BLaER1 treated with 17β-estradiol and CSF1 and Interleukin-3, amounts not matched to agents 10 nM and 100 nM (cell line): ENCODE measurements around the gene NFS1.

Experiments used
- H3K27ac ChIP-seq, 11 experiments: shearing (Covaris generic); formaldehyde crosslinking; 2 replicates each; pipeline ENCODE4 v1.8.1; 2022
- H3K27me3 ChIP-seq, 11 experiments: shearing (Covaris generic); formaldehyde crosslinking; 2 replicates each; pipeline ENCODE4 v1.8.1; 2022
- H3K36me3 ChIP-seq, 11 experiments: shearing (Covaris generic); formaldehyde crosslinking; 2 replicates each; pipeline ENCODE4 v1.8.1; 2022
- H3K4me1 ChIP-seq, 10 experiments: shearing (Covaris generic); formaldehyde crosslinking; 2 replicates each; pipeline ENCODE4 v1.8.1; 2022
- H3K4me2 ChIP-seq, 11 experiments: shearing (Covaris generic); formaldehyde crosslinking; 2 replicates each; pipeline ENCODE4 v1.8.1; 2022
- H3K4me3 ChIP-seq, 10 experiments: shearing (Covaris generic); formaldehyde crosslinking; 2 replicates each; pipeline ENCODE4 v1.8.1; 2022
- H3K9ac ChIP-seq, 11 experiments: shearing (Covaris generic); formaldehyde crosslinking; 2 replicates each; pipeline ENCODE4 v1.8.1; 2022
- H3K9me3 ChIP-seq, 11 experiments: shearing (Covaris generic); formaldehyde crosslinking; replicated peaks in 1 of 11; 2 replicates each; pipeline ENCODE4 v1.8.1; 2022
- H4K20me1 ChIP-seq, 11 experiments: shearing (Covaris generic); formaldehyde crosslinking; 2 replicates each; pipeline ENCODE4 v1.8.1; 2022
- Cebpa-rat ChIP-seq, 11 experiments: shearing (Covaris generic); IDR thresholded peaks; 2 replicates each; pipeline ENCODE4 v1.8.1; 2022

NFS1 gene

DNA sequence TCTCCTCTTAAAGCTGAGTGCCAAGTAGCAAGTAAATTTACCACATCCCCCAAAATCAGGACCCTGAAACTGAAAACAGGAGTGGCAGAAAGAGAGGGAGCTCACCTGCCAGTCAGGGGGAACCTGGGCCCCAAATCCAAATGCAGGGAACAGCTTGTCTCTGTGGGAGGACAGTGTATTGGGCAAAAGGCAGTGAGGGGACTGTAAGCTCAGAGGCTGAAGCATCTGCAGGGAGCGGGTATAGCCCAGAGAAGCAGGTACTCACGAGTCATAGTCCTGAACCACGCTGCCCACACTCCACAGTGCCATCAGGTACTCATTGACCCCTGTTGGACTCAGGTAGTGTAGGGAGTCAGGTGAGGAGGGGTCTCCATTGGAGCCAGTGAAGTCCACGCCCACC lies 68.5 kb downstream of the NFS1 start:
- Histone ChIP-seq H3K9ac (no peak overlapping the region), H3K27me3 (no peaks in the 10 kb centered on the region), H3K36me3 (peaks cover 70 to 86% (median 79%) of the 10 kb centered on the region in 11 experiments), H3K4me1 (no peaks in the 10 kb centered on the region), H3K4me2 (no peak overlapping the region), H3K27ac (no peak overlapping the region), H3K4me3 (no peak overlapping the region), H3K9me3 (no peaks in the 10 kb centered on the region), H4K20me1 (peaks cover 16 to 54% (median 38%) of the 10 kb centered on the region in 11 experiments; a peak in 20 of 22 replicates)
- TF ChIP-seq Cebpa-rat (IDR thresholded peaks at IDR 0.05) = no peak

- H3K4me1 ChIP-seq = no peaks in the 10 kb centered on the region
- H3K9me3 ChIP-seq = no peaks in the 10 kb centered on the region
- no peak for TF ChIP-seq Cebpa-rat (IDR thresholded peaks at IDR 0.05)
- peaks cover 5 to 44% (median 27%) of the 10 kb centered on the region in 11 experiments; a peak in 20 of 22 replicates for H4K20me1 ChIP-seq
- no peaks in the 10 kb centered on the region for H3K27me3 ChIP-seq
- peaks cover 80 to 91% (median 89%) of the 10 kb centered on the region in 11 experiments for H3K36me3 ChIP-seq
- H3K27ac ChIP-seq = no peak overlapping the region
- no peak overlapping the region for H3K9ac ChIP-seq
- H3K4me3 ChIP-seq = no peak overlapping the region
- H3K4me2 ChIP-seq = no peak overlapping the region
These were observed 69.6 kb downstream of the NFS1 start for GRCh38 chr20:35629427-35630145.

DNA sequence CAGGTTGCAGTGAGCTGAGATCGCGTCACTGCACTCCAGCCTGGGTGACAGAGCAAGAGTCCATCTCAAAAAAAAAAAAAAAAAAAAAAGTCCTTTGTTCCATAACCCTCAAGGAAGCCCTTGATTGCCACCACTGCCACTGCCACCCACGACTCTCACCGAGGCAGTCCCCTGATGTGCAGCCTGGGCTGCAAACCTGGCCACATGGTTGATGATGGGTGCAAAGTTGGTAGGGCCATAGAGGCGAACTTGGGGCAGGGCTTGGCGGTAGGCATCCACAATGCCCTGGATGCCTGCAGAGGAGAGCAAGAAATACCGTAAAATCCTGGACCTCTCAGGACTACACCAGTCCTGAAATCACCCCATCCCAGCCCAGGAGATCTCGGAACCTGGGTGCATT lies 72.0 kb downstream of the NFS1 start:
- Histone ChIP-seq H3K36me3 (peaks cover 73 to 84% (median 82%) of the 10 kb centered on the region in 11 experiments), H3K9ac (no peak overlapping the region), H3K4me1 (no peaks in the 10 kb centered on the region), H3K9me3 (no peaks in the 10 kb centered on the region), H3K4me3 (no peak overlapping the region), H3K27me3 (no peaks in the 10 kb centered on the region), H4K20me1 (peaks cover 0 to 26% (median 9%) of the 10 kb centered on the region in 11 experiments; a peak in 13 of 22 replicates), H3K4me2 (no peak overlapping the region), H3K27ac (no peak overlapping the region)
- TF ChIP-seq Cebpa-rat (IDR thresholded peaks at IDR 0.05) = no peak

GRCh38 chr20:35626386-35627001 lies 72.7 kb downstream of the NFS1 start:
- Histone ChIP-seq H3K27me3 (no peaks in the 10 kb centered on the region), H3K36me3 (peaks cover 70 to 84% (median 82%) of the 10 kb centered on the region in 11 experiments)

GRCh38 chr20:35625584-35626385 lies 73.4 kb downstream of the NFS1 start:
- no peak overlapping the region for H3K9ac ChIP-seq
- H4K20me1 ChIP-seq = peaks cover 0 to 20% (median 0%) of the 10 kb centered on the region in 11 experiments; a peak in 5 of 22 replicates
- no peaks in the 10 kb centered on the region for H3K27me3 ChIP-seq
- H3K9me3 ChIP-seq = no peaks in the 10 kb centered on the region
- H3K36me3 ChIP-seq = peaks cover 70 to 84% (median 82%) of the 10 kb centered on the region in 11 experiments
- no peak for TF ChIP-seq Cebpa-rat (IDR thresholded peaks at IDR 0.05)
- H3K4me2 ChIP-seq = no peak overlapping the region
- H3K4me3 ChIP-seq = no peak overlapping the region
- no peak overlapping the region for H3K27ac ChIP-seq
- no peaks in the 10 kb centered on the region for H3K4me1 ChIP-seq

More at GRCh38 chr20:35626386-35627001, 72.7 kb downstream of the NFS1 start:
- peaks cover 0 to 19% (median 6%) of the 10 kb centered on the region in 11 experiments; a peak in 6 of 22 replicates for H4K20me1 ChIP-seq
- H3K4me3 ChIP-seq = no peak overlapping the region
- no peaks in the 10 kb centered on the region for H3K4me1 ChIP-seq
- no peaks in the 10 kb centered on the region for H3K9me3 ChIP-seq
- TF ChIP-seq Cebpa-rat (IDR thresholded peaks at IDR 0.05) = no peak
- H3K27ac ChIP-seq = no peak overlapping the region
- H3K9ac ChIP-seq = no peak overlapping the region
- H3K4me2 ChIP-seq = no peak overlapping the region

DNA sequence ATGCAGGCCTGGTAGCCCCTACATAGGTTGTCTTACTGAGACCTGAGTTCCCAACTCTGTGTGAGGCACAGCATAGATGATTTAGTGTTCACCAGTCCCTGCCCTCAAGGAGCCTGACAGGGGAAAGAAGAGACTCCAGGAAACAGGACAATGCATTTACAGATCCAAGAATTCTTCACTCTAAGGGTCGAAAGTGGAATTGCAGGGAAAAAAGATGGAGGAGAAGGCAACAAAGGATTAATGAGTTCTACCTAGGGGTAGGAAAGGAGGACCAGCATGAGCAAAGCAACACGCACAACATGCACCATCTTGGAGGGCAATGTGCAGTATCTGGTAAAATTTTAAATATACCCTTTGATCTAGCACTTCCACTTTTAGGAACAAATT lies 77.6 kb downstream of the NFS1 start:
- peaks cover 29 to 44% (median 41%) of the 10 kb centered on the region in 11 experiments for H3K36me3 ChIP-seq
- no peaks in the 10 kb centered on the region for H3K9me3 ChIP-seq
- no peak overlapping the region for H3K27ac ChIP-seq
- H3K4me1 ChIP-seq = peaks cover 24 to 35% (median 31%) of the 10 kb centered on the region in 10 experiments
- no peak overlapping the region for H3K4me3 ChIP-seq
- H3K4me2 ChIP-seq = no peak overlapping the region
- no peak for TF ChIP-seq Cebpa-rat (IDR thresholded peaks at IDR 0.05)
- H4K20me1 ChIP-seq = peaks cover 0 to 18% (median 3%) of the 10 kb centered on the region in 11 experiments; a peak in 7 of 22 replicates
- no peak overlapping the region for H3K9ac ChIP-seq
- H3K27me3 ChIP-seq = peaks cover 0 to 11% (median 0%) of the 10 kb centered on the region in 11 experiments; a peak in 6 of 22 replicates

DNA sequence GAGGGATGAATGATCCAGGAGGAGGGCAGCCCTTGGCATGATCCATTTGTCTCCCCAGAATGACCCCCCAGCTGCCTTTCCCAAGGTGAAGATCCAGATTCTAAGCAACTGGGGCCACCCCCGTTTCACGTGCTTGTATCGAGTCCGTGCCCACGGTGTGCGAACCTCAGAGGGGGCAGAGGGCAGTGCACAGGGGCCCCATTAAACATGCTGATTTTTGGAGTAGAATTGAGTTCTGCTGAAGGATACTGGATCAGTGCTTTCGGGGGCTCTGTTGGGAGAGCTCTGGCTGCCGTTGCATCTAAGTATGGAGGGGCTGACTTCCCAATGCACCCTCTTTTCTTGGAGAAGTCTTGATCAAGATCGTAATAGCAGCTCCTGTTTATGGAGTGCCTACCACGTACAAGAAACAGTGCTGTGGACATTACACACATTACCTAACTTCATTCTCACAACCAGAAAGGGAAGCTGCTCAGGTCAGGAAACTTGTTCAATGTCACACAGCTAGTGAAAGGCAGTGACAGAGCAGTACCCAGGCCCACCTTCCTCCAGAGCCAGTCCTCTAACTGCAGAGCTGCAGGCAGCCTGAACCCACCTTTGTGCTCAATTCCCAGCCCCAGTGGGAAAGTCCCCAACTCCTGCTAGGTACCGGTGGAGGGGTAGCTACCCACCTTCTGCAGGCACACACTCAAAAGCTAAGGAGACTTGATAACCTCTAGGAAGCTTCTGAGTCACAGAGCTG lies 78.2 kb downstream of the NFS1 start:
- Histone ChIP-seq H3K4me1 (peaks cover 24 to 35% (median 31%) of the 10 kb centered on the region in 10 experiments), H3K9ac (no peak overlapping the region), H3K9me3 (no peaks in the 10 kb centered on the region), H4K20me1 (peaks cover 0 to 18% (median 3%) of the 10 kb centered on the region in 11 experiments; a peak in 7 of 22 replicates), H3K27ac (no peak overlapping the region), H3K36me3 (peaks cover 24 to 39% (median 35%) of the 10 kb centered on the region in 11 experiments), H3K4me2 (no peak overlapping the region), H3K4me3 (no peak overlapping the region), H3K27me3 (peaks cover 0 to 11% (median 0%) of the 10 kb centered on the region in 11 experiments; a peak in 6 of 22 replicates)
- no peak for TF ChIP-seq Cebpa-rat (IDR thresholded peaks at IDR 0.05)
